ENCODE measurements around the gene PRKCQ. TPM values are rescaled to one million over a fixed set of nuclear protein-coding genes. Genes with fewer than 3 reads are reported as not detected.

Gene PRKCQ
- total RNA-seq, 2 donors from 2014 or later: 42.9 to 49.2 TPM

GRCh38 chr10:6578795-6579182 lies 1.3 kb downstream of the PRKCQ start:
- peaks cover 15 to 19% of the 10 kb centered on the region in 2 donors for H3K36me3 Mint-ChIP-seq (ENCODE audit: insufficient read depth in 2 of 2)
- no peaks in the 10 kb centered on the region for H3K27me3 Mint-ChIP-seq (ENCODE audit: low read depth)
- peaks cover 68% of the 10 kb centered on the region for H3K4me1 Mint-ChIP-seq (ENCODE audit: low read depth)
- ATAC-seq (replicated peaks in 1 of 2) (no peak), DNase-seq (no peak)
- peak overlapping the region; percentile 90 to 92 for H3K4me3 Mint-ChIP-seq
- H3K9me3 Mint-ChIP-seq: no peaks in the 10 kb centered on the region
- peak overlapping the region; percentile 88 for H3K27ac Mint-ChIP-seq

GRCh38 chr10:6578251-6578771 lies 1.8 kb downstream of the PRKCQ start:
- DNase-seq (peak in 1 of 2 donors; percentile 42), ATAC-seq (replicated peaks in 1 of 2) (no peak)
- peaks cover 12 to 15% of the 10 kb centered on the region in 2 donors for H3K36me3 Mint-ChIP-seq (ENCODE audit: insufficient read depth in 2 of 2)
- H3K4me1 Mint-ChIP-seq (ENCODE audit: low read depth): peaks cover 68% of the 10 kb centered on the region
- H3K4me3 Mint-ChIP-seq: peak overlapping the region; percentile 90 to 92
- H3K27ac Mint-ChIP-seq: peak overlapping the region; percentile 88
- no peaks in the 10 kb centered on the region for H3K9me3 Mint-ChIP-seq
- no peaks in the 10 kb centered on the region for H3K27me3 Mint-ChIP-seq (ENCODE audit: low read depth)

DNA sequence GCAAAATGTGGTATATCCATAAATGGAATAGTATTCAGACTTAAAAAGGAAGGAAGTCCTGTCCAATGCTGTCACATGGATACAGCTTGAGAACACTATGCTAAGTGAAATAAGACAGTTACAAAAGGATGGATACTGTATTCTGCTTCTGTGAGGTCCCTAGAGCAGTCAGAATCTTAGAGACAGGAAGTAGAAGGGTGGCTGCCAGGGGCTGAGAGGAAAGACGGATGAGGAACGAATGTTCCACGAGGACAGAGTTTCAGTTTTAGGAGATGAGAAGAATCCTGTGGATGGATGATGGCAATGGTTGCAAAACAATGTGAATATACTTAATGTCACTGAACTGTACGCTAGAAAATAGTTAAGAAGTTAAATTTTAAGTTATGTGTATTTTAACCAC lies 3.8 kb downstream of the PRKCQ start:
- ATAC-seq (replicated peaks in 1 of 2) (no peak), DNase-seq (peak in 1 of 2 donors; percentile 17)
- Mint-ChIP-seq H3K4me3 (peak overlapping the region; percentile 74 to 77), H3K27me3 (ENCODE audit: low read depth) (no peaks in the 10 kb centered on the region), H3K4me1 (ENCODE audit: low read depth) (peaks cover 69% of the 10 kb centered on the region), H3K9me3 (no peaks in the 10 kb centered on the region), H3K36me3 (ENCODE audit: insufficient read depth in 2 of 2) (peaks cover 7 to 8% of the 10 kb centered on the region in 2 donors), H3K27ac (peak overlapping the region; percentile 14)

- no peak for DNase-seq
- H3K27ac Mint-ChIP-seq: peak overlapping the region; percentile 43
- no peak for ATAC-seq (replicated peaks in 1 of 2)
- peaks cover 85% of the 10 kb centered on the region for H3K4me1 Mint-ChIP-seq (ENCODE audit: low read depth)
- H3K9me3 Mint-ChIP-seq: no peaks in the 10 kb centered on the region
- H3K27me3 Mint-ChIP-seq (ENCODE audit: low read depth): no peaks in the 10 kb centered on the region
- H3K36me3 Mint-ChIP-seq (ENCODE audit: insufficient read depth in 2 of 2): peaks cover 8 to 15% of the 10 kb centered on the region in 2 donors
- peak overlapping the region; percentile 2 to 77 for H3K4me3 Mint-ChIP-seq
Observed at GRCh38 chr10:6574664-6575176, 5.4 kb downstream of the PRKCQ start.

GRCh38 chr10:6570893-6571292 lies 9.2 kb downstream of the PRKCQ start:
- Mint-ChIP-seq H3K27ac (peak overlapping the region; percentile 3), H3K4me3 (no peak overlapping the region), H3K9me3 (no peaks in the 10 kb centered on the region), H3K36me3 (ENCODE audit: insufficient read depth in 2 of 2) (peaks cover 0 to 16% of the 10 kb centered on the region in 2 donors), H3K4me1 (ENCODE audit: low read depth) (peaks cover 91% of the 10 kb centered on the region), H3K27me3 (ENCODE audit: low read depth) (no peaks in the 10 kb centered on the region)
- ATAC-seq (replicated peaks in 1 of 2) (no peak), DNase-seq (no peak)

- DNase-seq: no peak
- Mint-ChIP-seq H3K4me3 (peak overlapping the region in 1 of 2 donors; percentile 5), H3K36me3 (ENCODE audit: insufficient read depth in 2 of 2) (peaks cover 0 to 10% of the 10 kb centered on the region in 2 donors), H3K27me3 (ENCODE audit: low read depth) (no peaks in the 10 kb centered on the region), H3K27ac (peak overlapping the region; percentile 55), H3K9me3 (no peaks in the 10 kb centered on the region), H3K4me1 (ENCODE audit: low read depth) (peaks cover 91% of the 10 kb centered on the region)
- no peak for ATAC-seq (replicated peaks in 1 of 2)
Observed at GRCh38 chr10:6569259-6569658, 10.8 kb downstream of the PRKCQ start.

GRCh38 chr10:6567884-6568283 lies 12.2 kb downstream of the PRKCQ start:
- no peak for ATAC-seq (replicated peaks in 1 of 2)
- no peak overlapping the region for H3K4me3 Mint-ChIP-seq
- peaks cover 91% of the 10 kb centered on the region for H3K4me1 Mint-ChIP-seq (ENCODE audit: low read depth)
- peaks cover 0 to 10% of the 10 kb centered on the region in 2 donors for H3K36me3 Mint-ChIP-seq (ENCODE audit: insufficient read depth in 2 of 2)
- peak overlapping the region; percentile 5 for H3K27ac Mint-ChIP-seq
- H3K9me3 Mint-ChIP-seq: no peaks in the 10 kb centered on the region
- DNase-seq: no peak
- H3K27me3 Mint-ChIP-seq (ENCODE audit: low read depth): no peaks in the 10 kb centered on the region

DNA sequence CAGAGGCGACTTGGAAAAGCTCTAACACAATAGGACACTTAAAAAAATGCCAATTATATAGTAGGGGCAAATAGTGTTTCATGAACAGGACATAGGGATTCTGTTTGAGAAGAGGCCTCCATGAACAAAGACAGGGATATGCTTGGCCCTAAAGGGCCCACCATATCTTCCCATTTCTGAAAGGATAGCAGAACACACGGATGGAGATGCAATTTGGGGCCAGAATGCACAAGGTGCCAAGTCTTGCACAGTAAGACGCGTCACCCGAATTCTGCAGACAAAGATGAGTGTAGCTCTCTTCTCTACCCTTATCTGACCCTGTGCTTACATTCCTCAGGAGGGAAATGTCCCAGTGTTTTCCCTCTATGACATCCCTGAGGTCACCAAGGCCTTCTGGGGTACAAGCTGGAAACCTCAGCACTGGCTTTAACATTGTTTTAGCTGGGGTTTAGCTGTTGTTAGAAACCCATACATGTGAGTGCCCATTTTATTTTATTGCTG lies 12.8 kb downstream of the PRKCQ start:
- DNase-seq: no peak
- no peaks in the 10 kb centered on the region for H3K9me3 Mint-ChIP-seq
- peak overlapping the region; percentile 5 for H3K27ac Mint-ChIP-seq
- no peak overlapping the region for H3K4me3 Mint-ChIP-seq
- H3K36me3 Mint-ChIP-seq (ENCODE audit: insufficient read depth in 2 of 2): peaks cover 0 to 10% of the 10 kb centered on the region in 2 donors
- H3K4me1 Mint-ChIP-seq (ENCODE audit: low read depth): peaks cover 91% of the 10 kb centered on the region
- no peak for ATAC-seq (replicated peaks in 1 of 2)
- H3K27me3 Mint-ChIP-seq (ENCODE audit: low read depth): no peaks in the 10 kb centered on the region

DNA sequence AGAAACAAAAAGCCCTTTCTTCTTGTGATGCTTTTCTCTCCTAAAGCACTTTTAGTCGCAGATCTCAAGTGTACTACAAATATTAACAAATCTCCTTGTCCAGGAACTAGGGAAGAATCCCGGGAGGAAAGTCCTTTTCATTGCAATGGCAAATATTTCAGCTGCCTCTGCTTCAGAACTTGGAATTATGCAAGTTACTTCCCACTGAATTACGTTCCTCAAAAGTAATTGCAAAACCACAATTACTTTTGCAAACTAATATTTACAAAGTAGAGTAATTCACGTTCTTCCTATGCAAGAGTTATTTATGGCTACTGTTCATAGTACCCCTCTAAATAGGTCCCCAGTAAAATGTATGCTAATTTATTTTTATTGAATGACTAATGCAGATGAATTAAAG lies 14.5 kb downstream of the PRKCQ start:
- Mint-ChIP-seq H3K27me3 (ENCODE audit: low read depth) (no peaks in the 10 kb centered on the region), H3K9me3 (no peaks in the 10 kb centered on the region), H3K4me3 (no peak overlapping the region), H3K4me1 (ENCODE audit: low read depth) (peaks cover 87% of the 10 kb centered on the region), H3K27ac (no peak overlapping the region), H3K36me3 (ENCODE audit: insufficient read depth in 2 of 2) (peaks cover 2 to 9% of the 10 kb centered on the region in 2 donors)
- ATAC-seq (replicated peaks in 1 of 2) (no peak), DNase-seq (no peak)

GRCh38 chr10:6564367-6564766 lies 15.7 kb downstream of the PRKCQ start:
- Mint-ChIP-seq H3K4me1 (ENCODE audit: low read depth) (peaks cover 84% of the 10 kb centered on the region), H3K9me3 (no peaks in the 10 kb centered on the region), H3K27ac (no peak overlapping the region), H3K36me3 (ENCODE audit: insufficient read depth in 2 of 2) (peaks cover 2 to 6% of the 10 kb centered on the region in 2 donors), H3K27me3 (ENCODE audit: low read depth) (no peaks in the 10 kb centered on the region), H3K4me3 (peak overlapping the region; percentile 74 to 78)
- ATAC-seq (replicated peaks in 1 of 2) (peak in 1 of 2 donors; percentile 8), DNase-seq (no peak)

- Mint-ChIP-seq H3K4me3 (peak overlapping the region; percentile 74 to 78), H3K36me3 (ENCODE audit: insufficient read depth in 2 of 2) (peaks cover 2 to 6% of the 10 kb centered on the region in 2 donors), H3K4me1 (ENCODE audit: low read depth) (peaks cover 84% of the 10 kb centered on the region), H3K27ac (peak overlapping the region; percentile 93), H3K27me3 (ENCODE audit: low read depth) (no peaks in the 10 kb centered on the region), H3K9me3 (no peaks in the 10 kb centered on the region)
- ATAC-seq (replicated peaks in 1 of 2) (peak; percentile 18 to 29), DNase-seq (peak in 1 of 2 donors; percentile 16)
Observed at GRCh38 chr10:6563731-6564130, 16.3 kb downstream of the PRKCQ start.

DNA sequence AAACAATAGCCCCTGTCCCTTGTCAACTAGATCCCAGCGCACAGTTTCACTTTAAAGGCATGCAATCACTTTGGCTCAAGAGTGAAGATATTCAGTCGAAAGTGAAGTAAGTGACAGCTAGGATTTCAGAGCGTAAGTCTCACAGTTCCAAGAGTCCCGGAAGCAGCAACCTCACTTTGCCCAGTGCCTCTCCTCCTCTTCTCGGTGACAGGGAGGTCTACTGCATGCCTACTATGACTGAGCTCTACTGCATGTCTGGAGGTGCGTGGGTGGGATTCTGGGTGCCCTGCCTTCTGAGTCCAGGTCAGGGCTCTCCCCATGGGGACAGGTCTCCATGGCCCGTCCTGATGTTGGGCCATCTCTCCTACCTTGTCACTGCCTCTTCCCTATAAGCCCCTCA lies 17.0 kb downstream of the PRKCQ start:
- Mint-ChIP-seq H3K27me3 (ENCODE audit: low read depth) (no peaks in the 10 kb centered on the region), H3K36me3 (ENCODE audit: insufficient read depth in 2 of 2) (peaks cover 2 to 8% of the 10 kb centered on the region in 2 donors), H3K27ac (peak overlapping the region; percentile 93), H3K4me3 (peak overlapping the region; percentile 74 to 78), H3K9me3 (no peaks in the 10 kb centered on the region), H3K4me1 (ENCODE audit: low read depth) (peaks cover 91% of the 10 kb centered on the region)
- peak; percentile 68 to 76 for DNase-seq
- peak; percentile 86 to 91 for ATAC-seq (replicated peaks in 1 of 2)

DNA sequence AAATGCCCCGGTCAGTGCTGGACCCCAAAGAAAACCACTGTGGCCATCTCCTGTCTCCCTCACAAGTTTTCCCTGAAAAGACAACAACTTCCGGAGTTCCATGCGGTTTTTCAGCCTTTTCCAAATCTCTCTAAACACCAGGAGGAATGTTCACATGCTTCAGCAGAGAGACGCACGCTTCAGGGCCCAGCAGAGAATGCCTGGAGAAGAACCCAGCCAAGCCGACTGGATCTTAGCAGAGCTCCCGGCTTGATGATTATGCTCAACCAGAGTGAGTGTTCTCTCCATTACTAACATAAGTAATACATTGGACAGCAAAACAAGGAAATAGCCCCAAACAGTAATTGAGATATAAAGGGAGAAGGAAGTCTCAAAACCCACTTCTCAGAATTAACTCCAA lies 17.9 kb downstream of the PRKCQ start:
- ATAC-seq (replicated peaks in 1 of 2): no peak
- Mint-ChIP-seq H3K27me3 (ENCODE audit: low read depth) (no peaks in the 10 kb centered on the region), H3K9me3 (peaks cover 0 to 2% of the 10 kb centered on the region in 2 donors), H3K36me3 (ENCODE audit: insufficient read depth in 2 of 2) (peaks cover 4 to 17% of the 10 kb centered on the region in 2 donors), H3K4me3 (peak overlapping the region; percentile 74 to 78), H3K4me1 (ENCODE audit: low read depth) (peaks cover 93% of the 10 kb centered on the region), H3K27ac (peak overlapping the region; percentile 93)
- no peak for DNase-seq

Data from activated T-cell treated with anti-CD3 and anti-CD28 coated beads, Interleukin-2, amount 50 U/mL, for 72 hours (primary cell).